Stimulated activated CD4-positive, alpha-beta T cell treated with anti-CD3 and anti-CD28 coated beads, Interleukin-12 subunit alpha, Interleukin-12 subunit beta, amount 100 ng/mL, for 24 hours (primary cell): ENCODE data around the gene ZNF207.
"Not testable (repeated sequence)": the region's sequence is repeated elsewhere in the genome, so short reads cannot be mapped to it uniquely, and the experiment has no call there.

Source experiments
- DNase-seq, 2 experiments: peaks; one replicate each; pipeline ENCODE4 v3.0.0-alpha.2; 2020; ENCODE audit warnings: low read depth in 2 of 2

The ZNF207 gene

GRCh38 chr17:32335046-32335445 lies 14.9 kb upstream of the ZNF207 start:
- no peak for DNase-seq

GRCh38 chr17:32335687-32336086 lies 14.3 kb upstream of the ZNF207 start:
- no peak for DNase-seq

GRCh38 chr17:32341141-32341856 lies 8.7 kb upstream of the ZNF207 start:
- peak in 1 of 2 experiments; percentile 15 for DNase-seq

- peak; percentile 77 to 79 for DNase-seq
These were observed 7.9 kb upstream of the ZNF207 start, which contains the start of gene C17orf75 for GRCh38 chr17:32341857-32342602. Gene C17orf75, minus strand, starts transcription at chr17:32342173. Its CDS starts 34 bp downstream, at chr17:32342139.

DNA sequence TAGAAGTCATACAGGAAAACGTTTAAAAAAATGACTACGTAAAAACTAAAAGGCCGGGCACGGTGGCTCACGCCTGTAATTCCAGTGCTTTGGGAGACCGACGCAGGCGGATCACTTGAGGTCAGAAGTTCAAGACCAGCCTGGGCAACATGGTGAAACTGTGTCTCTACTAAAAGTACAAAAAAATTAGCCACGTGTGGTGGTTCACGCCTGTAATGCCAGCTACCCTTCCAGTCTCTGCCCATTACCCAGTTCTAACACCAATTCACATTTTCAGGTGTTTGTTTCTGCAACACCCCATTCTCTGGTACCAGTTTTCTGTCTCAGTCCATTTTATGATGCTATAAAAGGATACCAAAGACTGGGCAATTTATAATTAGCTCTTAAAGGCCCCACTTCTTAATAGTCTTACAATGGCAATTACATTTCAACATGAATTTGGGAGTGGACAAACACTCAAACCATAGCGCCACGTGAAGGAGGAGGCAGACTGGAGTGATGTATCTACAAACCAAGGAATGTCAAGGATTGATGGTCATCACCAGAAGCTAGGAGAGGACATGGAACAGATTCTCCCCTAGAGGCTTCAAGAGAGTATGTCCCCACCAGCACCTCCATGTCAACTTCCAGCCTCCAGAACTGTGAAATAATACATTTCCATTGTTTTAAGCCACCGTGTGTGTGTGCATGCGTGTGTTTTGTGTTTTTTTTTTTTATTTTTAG lies 7.2 kb upstream of the ZNF207 start:
- DNase-seq, result no peak

GRCh38 chr17:32345951-32346600 lies 3.9 kb upstream of the ZNF207 start:
- no peak for DNase-seq

DNA sequence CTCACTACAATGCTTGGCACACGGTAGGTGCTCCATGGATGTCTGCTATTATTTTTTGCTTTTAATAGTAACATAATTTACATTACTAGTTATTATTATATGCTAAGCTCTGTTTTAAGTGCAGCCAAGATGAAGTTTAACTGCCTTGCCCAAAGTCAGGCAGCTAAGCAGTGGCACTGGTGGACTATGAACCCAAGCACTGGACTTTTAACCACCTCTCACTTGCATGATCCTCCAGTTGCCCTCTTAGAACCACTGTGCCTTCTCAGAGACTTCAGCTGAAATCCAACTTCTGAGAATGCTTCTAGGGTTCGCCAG lies 1.5 kb upstream of the ZNF207 start:
- DNase-seq, result no peak

- DNase-seq, result no peak
These were observed 479 bp upstream of the ZNF207 start for GRCh38 chr17:32349503-32349853.

DNA sequence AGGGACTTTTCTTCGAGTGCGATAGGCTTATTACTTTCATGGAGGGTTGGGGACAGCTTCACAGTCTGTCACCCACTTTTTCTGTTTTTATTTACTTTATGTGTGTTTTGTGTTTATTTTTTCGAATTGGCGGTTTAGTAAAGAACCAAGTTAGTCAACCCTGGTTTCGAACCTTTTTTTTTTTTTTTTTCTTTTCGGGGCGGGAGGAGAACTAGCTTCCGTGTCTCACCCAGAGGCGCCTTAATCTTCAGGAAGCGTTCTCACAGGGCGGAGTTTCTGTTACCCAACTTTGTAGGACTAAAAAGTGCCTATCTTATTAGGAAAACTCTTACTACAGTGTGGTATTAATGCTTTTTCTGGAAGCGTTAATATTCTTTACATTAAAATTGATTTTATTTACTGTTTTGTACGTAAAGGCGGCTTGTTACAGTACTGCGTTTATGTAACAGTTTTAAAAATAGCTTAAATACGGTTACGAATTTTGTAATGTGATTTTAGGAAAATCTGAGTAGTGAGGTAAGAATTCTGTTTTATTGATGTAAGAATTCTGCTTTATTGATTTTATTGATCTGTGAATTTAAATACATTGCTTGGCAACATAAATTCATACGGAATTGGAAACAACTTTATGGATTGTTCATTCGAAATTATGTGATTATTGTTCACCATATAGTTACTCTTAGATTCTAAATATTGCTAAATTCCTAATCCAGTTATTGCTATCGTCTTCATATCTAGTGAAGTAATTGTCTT lies 885 bp downstream of the ZNF207 start:
- peak in 1 of 2 experiments; percentile 20 for DNase-seq

DNA sequence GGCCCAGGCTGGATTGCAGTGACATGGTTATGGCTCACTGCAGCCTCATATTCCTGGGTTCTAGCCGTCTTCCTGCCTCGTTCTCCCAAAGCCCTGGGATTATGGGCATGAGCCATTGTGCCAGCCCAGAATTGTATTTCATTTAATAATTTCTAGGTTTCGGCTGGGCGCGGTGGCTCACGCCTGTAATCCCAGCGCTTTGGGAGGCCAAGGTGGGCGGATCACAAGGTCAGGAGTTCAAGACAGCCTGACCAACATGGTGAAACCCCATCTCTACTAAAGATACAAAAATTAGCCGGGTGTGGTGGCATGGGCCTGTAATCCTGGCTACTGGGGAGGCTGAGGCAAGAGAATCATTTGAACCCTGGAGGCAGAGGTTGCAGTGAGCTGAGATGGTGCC lies 2.8 kb downstream of the ZNF207 start:
- DNase-seq, result not testable (repeated sequence)

- DNase-seq, result no peak
These were observed 5.9 kb downstream of the ZNF207 start for GRCh38 chr17:32355649-32356377.

DNA sequence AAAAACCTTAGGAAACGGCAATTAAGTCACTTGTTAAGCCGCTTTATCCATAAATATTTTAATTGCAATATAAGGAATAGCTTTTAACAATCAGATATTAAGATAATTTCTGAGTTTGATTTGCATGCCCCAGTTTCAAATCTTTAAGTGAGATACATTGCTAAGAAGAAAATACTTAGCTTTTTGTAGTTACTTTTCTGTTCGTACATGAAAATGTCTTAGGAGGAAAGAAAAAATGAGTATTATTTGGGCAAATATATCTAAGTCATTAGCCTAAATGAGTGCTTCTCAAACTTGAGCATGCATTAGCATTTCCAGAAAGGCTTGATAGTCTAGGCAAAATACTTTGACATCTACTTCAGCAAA lies 6.4 kb downstream of the ZNF207 start:
- DNase-seq, result no peak

GRCh38 chr17:32356750-32357149 lies 6.8 kb downstream of the ZNF207 start:
- no peak for DNase-seq

DNA sequence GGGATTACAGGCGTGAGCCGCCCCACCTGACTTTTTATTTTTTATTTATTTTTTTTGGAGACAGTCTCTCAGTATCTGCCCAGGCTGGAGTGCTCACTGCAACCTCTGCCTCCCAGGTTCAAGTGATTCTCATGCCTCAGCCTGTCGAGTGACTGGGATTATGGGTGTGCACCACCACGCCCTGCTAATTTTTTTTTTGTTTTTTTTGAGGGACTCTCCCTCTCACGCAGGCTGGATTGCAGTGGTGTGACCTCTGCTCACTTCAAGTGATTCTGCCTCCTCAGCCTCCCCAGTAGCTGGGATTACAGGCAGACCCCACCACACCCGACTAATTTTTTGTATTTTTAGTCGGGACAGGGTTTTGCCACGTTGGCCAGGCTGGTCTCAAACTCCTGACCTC lies 7.7 kb downstream of the ZNF207 start:
- DNase-seq, result no peak

- no peak for DNase-seq
These were observed 11.3 kb downstream of the ZNF207 start for GRCh38 chr17:32361270-32361669.

- DNase-seq, result no peak
These were observed 20.5 kb downstream of the ZNF207 start for GRCh38 chr17:32370426-32370825.

GRCh38 chr17:32382526-32383223 lies 32.7 kb downstream of the ZNF207 start:
- no peak for DNase-seq

DNA sequence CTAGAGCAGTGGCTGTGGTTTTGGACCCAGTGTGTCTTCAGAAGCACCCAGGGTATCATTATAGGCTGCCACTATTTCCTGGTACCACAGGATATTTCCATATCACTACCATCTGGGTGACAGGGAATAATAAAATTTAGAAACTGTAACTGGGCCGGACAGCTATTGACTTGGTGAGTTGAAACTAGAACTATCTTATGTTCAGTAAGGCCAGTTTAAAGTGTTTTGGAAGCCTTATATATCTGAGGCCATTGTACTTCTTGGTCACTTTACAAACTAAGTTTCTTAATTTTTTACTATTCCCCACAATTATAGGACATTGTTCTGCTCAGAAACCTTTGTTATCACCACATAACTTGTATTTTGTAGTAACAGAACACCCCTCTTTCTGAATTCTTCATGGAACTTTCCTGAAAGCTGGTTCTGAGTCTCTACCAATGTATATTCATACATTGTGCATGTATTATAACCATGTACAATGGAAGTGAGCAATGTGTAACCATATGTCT lies 34.0 kb downstream of the ZNF207 start:
- DNase-seq, result no peak

- no peak for DNase-seq
These were observed 35.2 kb downstream of the ZNF207 start for GRCh38 chr17:32385121-32385520.

GRCh38 chr17:32385971-32386370 lies 36.0 kb downstream of the ZNF207 start:
- no peak for DNase-seq
